ENCODE data around the gene MSTN.

DNA sequence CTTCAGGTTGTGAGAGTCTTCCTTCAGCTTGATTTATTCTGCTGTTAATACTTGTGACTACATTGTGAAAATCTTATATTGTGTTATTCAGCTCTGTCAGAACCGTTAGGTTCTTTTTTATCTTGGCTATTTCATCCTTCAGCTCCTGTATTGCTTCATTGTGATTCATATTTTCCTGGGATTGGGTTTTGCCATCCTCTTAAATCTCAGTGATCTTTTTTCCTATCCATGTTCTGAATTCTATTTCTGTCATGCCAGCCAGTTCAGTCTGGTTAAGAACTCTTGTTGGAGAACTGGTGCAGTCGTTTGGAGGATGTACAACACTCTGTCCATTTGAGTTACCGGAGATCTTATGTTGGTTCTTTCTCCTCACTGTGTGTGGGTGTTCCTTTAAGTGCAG lies 19.1 kb downstream of the MSTN start:
- TF ChIP-seq CTCF (IDR thresholded peaks at IDR 0.05; ENCODE audit: low read depth, low read length, poor library complexity, severe bottlenecking) (no peak), EZH2phosphoT487 (IDR thresholded peaks at IDR 0.05; ENCODE audit: borderline replicate concordance, low read length) (no peak)
